BJ (cell line): ENCODE data around the gene PRKCA. TPM values are rescaled to one million over a fixed set of nuclear protein-coding genes. Genes with fewer than 3 reads are reported as not detected.
A peak's percentile ranks its signal among the peaks of the same experiment; 100 is the strongest.

Source experiments
- CTCF ChIA-PET: fragments of 350-600 bp; formaldehyde crosslinking; extraction: SDS; loops from one replicate; lab custom pipeline; 2021; ENCODE audit warnings: antibody characterized with exemption, inconsistent platforms; lab: Yijun Ruan, JAX
- POLR2A ChIA-PET: fragments of 300-600 bp; sonication (Branson Sonifier 250); formaldehyde crosslinking; extraction: SDS; loops from one replicate; lab custom pipeline; 2021; ENCODE audit warnings: antibody characterized with exemption; lab: Charles Lee
- DNase-seq: peaks from one replicate; pipeline ENCODE4 v3.0.0-alpha.2; 2011; ENCODE audit warnings: low read depth
- H3K27me3 ChIP-seq: 2 replicates; pipeline ENCODE4 v1.6.0; 2011; ENCODE audit warnings: low read length; ENCODE audit not compliant: control insufficient read depth, insufficient read depth
- H3K36me3 ChIP-seq: 2 replicates; pipeline ENCODE4 v1.5.1; 2011; ENCODE audit warnings: low read length; ENCODE audit not compliant: control insufficient read depth, insufficient read depth
- H3K4me3 ChIP-seq: 2 replicates; pipeline ENCODE4 v1.5.1; 2011; ENCODE audit warnings: low read depth, mild to moderate bottlenecking, control low read depth, low read length
- CTCF ChIP-seq: IDR thresholded peaks from 2 replicates; pipeline ENCODE4 v1.5.1; 2011; ENCODE audit warnings: low read depth, mild to moderate bottlenecking, control low read depth, inconsistent platforms, low read length, moderate library complexity; ENCODE audit not compliant: insufficient read depth
- polyA plus RNA-seq: library from polyadenylated mRNA; depleted of rRNA; stranded (reverse); fragments of >200 nt; gene quantifications from 2 replicates; pipeline ENCODE4 v1.2.3, GENCODE V29; 2011

PRKCA gene
- polyA plus RNA-seq, 1 experiment: 38.7 TPM

- CTCF ChIA-PET: interaction anchor here (1.3 to 1.4 kb wide), 2 partner anchors 80 to 267 kb away, joined by 3 to 4 read pairs; no protein-coding TSS in a partner anchor
- no peak overlapping the region for H3K4me3 ChIP-seq
- DNase-seq: no peak
- POLR2A ChIA-PET: no interaction called here
- no peaks in the 10 kb centered on the region for H3K36me3 ChIP-seq
- H3K27me3 ChIP-seq: no peaks in the 10 kb centered on the region
- no peak for TF ChIP-seq CTCF
Observed at GRCh38 chr17:66299711-66300110, 2.7 kb upstream of the PRKCA start.

GRCh38 chr17:66300956-66301355 lies 1.5 kb upstream of the PRKCA start:
- Histone ChIP-seq H3K36me3 (no peaks in the 10 kb centered on the region), H3K4me3 (no peak overlapping the region), H3K27me3 (no peaks in the 10 kb centered on the region)
- POLR2A ChIA-PET: no interaction called here
- TF ChIP-seq CTCF: no peak
- DNase-seq: no peak
- CTCF ChIA-PET: interaction anchor here (0.6 to 1.0 kb wide), 5 partner anchors 15 to 266 kb away, joined by 3 to 4 read pairs (median 3); no protein-coding TSS in a partner anchor

DNA sequence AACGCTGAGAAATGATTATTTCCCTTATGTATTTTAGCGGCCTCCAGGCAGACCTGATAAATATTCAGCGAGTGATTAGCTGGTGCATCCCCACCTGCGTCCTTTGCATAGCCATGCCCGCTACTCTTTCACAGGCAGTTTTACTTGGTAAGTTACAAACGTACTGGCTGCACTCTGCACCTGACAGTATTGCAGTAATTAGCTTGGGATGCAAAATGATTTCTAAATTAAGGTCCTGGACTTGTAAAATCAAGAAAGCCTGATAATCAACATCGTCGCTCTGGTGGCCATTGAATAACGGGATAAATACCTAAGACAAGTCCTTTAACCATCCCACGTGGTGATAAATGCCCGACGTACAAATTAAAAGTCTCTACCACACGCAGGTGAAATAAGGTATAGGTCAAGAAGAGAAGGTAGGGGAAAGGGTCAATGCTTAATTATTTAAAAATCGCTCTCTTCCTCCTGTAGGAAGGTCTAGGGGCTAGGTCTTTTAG lies 998 bp upstream of the PRKCA start:
- H3K4me3 ChIP-seq: peak overlapping the region; percentile 94
- CTCF ChIA-PET: interaction anchor here (0.6 to 1.0 kb wide), 4 partner anchors 19 to 266 kb away, joined by 3 to 4 read pairs (median 3); no protein-coding TSS in a partner anchor
- no peak for TF ChIP-seq CTCF
- no peaks in the 10 kb centered on the region for H3K27me3 ChIP-seq
- no peaks in the 10 kb centered on the region for H3K36me3 ChIP-seq
- POLR2A ChIA-PET: no interaction called here
- DNase-seq: no peak

DNA sequence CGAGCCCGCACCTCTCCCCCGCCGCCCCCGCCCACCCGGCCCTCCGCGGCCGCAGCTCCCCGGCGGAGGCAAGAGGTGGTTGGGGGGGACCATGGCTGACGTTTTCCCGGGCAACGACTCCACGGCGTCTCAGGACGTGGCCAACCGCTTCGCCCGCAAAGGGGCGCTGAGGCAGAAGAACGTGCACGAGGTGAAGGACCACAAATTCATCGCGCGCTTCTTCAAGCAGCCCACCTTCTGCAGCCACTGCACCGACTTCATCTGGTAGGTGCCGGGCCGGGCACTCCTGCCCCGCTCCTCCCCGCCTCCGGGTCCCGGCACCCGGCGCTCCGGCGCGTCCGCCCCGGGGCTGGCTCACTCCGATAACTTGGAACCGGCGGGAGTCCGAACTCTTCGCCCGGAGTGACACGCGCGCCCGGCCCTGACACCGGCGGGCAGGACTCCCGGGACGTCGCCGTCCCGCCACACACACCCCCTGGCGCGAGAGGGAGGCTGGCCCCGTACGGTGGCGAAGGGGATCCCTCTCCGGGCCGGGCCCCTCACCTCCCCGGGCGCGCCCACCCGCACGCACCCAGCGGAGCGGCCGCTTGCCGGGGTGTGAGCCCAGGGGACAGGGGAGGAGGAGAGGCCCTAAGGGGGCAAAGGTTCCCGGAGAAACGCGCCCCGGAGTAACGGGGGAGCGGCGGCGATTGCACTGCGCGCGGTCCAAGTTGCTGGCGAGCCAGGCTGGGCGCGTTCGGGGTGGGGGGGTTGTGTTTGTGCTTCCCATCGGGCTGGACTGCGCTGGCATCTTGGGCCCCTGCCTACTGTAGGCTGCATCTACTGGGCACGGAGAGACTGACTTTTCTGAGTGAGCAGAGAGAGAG lies 581 bp downstream of the PRKCA start:
- Histone ChIP-seq H3K27me3 (no peaks in the 10 kb centered on the region), H3K36me3 (no peaks in the 10 kb centered on the region), H3K4me3 (peak overlapping the region; percentile 94)
- ChIA-PET POLR2A (no interaction called here), CTCF (interaction anchor here (0.7 to 1.3 kb wide), 2 partner anchors 13 to 56 kb away, joined by 3 read pairs; no protein-coding TSS in a partner anchor)
- TF ChIP-seq CTCF: no peak
- no peak for DNase-seq
